Measurements from ENCODE around the gene UBAC2.

The UBAC2 gene

GRCh38 chr13:99250982-99251825, 50.5 kb downstream of the UBAC2 start:
- no peak for DNase-seq

DNA sequence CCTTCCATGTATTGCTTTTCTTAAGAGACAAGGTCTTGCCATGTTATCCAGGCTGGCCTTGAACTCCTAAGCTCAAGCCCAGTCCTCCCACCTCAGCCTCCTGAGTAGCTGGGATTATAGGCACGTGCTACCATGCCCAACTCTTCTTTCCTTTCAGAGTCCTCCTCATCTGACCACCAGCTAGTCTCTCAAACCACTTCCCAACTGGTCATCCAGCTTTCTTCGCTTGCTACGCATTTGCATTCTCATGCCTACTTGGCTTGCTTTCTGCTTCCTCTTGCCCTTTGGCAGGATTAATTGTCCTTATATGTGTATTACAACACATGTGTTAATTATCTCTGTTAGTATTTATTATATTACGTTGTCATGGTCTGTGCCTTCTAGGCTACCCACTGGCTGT, 51.3 kb downstream of the UBAC2 start:
- DNase-seq = peak; percentile 45 to 51

GRCh38 chr13:99254830-99255229, 54.2 kb downstream of the UBAC2 start:
- no peak for DNase-seq

- no peak for DNase-seq
Observed at GRCh38 chr13:99255271-99255670, 54.6 kb downstream of the UBAC2 start.

- no peak for DNase-seq
Observed at GRCh38 chr13:99256283-99256682, 55.6 kb downstream of the UBAC2 start.

DNA sequence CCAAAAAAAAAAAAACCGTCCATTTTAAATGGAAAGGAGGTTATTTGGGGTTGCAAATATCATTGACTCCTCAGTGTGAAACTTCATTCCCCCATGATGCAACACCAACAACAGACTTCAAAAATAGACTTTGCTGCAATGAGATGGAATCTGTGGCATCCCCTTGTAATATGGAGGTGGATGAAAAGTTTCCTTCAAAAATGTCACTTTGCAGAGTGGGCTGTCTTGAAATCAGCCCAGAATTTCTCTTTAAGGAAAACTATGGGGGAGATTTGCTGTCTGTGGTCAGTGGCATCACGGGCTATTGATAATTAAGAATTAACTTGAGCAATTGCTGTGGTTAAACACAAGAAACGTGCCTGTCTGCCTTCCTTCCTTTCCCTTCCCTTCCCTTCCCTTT, 56.1 kb downstream of the UBAC2 start:
- peak in 1 of 2 donors; percentile 31 for DNase-seq

- DNase-seq = no peak
Observed at GRCh38 chr13:99257291-99257690, 56.6 kb downstream of the UBAC2 start.

DNA sequence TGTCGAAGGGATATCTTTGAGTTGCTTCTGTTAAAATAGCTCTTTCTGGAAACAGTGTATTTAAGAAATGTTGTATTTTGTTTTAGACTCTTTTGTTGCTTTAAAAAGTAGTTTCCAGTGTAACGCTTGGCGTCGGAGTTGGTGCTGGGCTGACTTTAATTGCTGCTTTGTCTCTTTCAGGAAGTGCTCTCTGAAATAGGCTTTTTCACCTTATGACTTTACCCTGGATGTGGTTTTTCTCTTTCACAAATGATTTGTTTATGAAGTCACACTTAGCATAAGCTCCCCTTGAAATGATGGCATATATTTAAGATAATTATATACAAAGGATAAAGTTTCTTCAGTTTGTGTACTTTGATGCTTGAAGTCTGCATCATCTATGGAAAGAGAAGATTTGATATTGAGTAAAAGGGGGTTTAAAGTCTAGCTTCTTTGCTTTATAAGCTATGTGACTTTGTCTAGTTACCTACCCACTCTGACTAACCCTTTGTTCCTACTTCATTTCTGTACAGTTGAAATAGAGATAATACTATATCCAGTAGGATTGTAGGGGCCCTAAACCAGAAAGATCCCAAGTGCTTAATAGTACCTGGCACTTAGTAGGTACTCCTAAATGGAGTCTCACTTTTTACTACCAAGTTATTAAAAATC, 57.7 kb downstream of the UBAC2 start, which contains the start of gene GPR18:
TSS of gene GPR18 (minus strand) at position 170 of the 651 bp plus-strand sequence. CDS start 2,507 bp downstream, outside the sequence.
- peak; percentile 36 to 56 for DNase-seq

- DNase-seq = peak; percentile 60 to 67
Observed at GRCh38 chr13:99258946-99259345, 58.3 kb downstream of the UBAC2 start.

DNA sequence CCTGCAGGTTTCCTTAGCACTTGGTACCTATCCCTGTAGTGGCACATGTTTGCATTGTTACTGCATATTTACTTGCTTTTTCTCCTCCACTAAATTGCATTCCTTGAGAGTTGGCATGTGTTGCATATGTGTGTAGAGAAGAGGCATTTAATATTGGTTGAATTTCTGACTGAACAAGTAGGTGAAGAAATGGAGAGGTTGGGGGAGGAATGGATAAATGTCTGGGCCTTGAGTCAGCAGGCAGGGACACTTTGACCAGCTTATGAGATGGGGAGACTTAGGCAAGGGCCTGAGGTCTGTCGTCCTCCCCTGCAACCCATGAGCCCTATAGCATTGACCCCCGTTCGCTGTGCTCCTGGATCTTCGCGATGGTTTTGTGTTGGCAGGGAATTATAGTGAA, 59.6 kb downstream of the UBAC2 start:
- no peak for DNase-seq

DNA sequence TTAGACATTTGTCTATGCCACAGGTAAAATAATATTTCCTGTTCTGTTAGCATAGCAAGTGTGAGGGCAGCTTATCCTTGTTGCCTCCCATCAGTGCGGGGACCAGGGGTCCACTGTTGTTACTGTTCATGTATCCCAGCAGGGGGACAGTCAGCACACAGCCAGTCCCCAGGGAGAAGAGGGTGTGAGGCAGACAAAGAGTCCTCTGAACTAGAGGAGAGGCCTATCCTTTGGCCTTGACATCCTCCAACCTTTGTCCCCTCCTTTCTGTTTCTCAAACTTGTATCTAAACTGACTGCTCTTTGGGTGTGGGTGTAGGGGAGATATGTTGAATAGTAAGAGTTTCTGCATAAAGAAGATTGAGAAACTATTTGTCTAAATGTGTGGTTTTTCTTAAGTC, 60.4 kb downstream of the UBAC2 start:
- DNase-seq = no peak

DNA sequence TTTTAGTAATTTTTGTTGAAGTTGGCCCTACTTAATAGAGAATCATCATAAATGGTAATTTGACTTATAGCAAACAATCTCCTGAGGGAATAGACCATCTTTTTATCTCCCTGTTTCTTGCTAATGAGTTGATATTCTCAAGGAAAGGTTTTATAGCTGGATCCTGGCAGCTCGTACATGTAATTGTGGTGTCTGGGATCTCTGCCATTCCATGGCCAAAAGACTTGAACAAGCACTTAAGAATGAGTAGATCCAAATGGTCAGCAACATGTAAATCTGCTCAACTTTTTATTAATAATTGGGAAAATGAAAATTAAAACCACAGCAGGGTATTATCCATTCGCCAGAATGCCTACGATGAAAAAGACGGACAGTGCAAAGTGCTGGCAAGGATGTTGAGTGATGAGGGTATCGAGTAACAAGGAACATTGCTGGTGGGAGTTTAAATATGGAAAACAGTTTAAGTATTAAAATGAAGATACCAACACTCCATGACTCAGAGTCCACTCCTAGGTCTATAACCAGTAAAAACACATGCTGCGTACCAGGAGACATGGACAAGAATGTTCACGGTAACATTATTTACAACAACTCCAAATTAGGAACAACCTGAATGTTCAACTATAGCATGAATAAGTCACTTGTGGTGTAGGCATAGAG, 62.6 kb downstream of the UBAC2 start:
- no peak for DNase-seq

DNA sequence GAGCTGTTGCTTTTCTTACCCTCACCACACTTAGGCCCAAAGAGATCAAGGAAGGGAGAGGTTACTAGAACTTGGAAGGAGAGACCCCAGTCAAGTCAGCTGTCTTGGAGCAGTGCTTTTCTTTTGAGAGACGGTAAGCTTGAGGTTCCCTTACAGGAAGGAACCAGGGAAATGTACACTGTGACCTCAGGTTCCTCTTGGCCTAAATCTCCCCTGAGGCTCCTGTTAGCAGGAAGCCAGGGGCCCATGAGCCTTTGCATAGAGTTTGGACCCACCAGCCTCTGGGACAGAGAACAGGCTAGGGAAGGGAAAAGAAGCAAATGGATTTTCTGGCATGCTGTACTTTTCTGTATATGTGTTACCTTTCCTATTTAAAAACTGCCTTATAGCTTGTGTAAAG, 63.4 kb downstream of the UBAC2 start:
- DNase-seq = no peak

DNA sequence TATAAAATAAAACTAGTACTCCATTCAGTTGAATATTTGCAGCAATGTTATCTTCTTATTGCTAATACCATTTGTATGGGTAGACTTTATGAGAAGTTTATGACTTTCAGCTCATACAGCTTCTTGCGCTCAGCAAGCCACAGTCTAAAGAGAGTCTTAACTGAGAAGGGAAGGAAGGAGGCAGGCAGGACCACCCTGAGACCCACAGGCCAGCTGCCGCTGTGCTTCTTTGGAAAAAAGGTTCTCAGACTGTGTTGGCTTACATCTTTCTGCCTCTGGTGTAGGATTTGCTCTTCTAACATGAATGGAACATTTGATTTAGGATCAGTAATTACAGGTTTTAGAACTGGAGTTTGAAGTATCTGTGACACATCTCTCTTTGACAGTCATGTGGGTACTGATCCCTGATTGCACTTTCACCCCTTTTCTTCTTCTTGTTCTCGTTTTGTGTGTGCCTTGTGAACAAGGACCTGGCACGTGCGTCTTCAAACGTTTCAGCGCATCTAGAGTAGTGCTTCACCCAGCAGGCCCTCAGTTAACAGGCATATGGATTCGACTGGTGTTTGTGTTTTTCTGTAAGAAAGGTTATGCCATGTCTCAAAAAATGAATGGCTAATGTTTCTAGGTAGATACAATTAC, 64.6 kb downstream of the UBAC2 start:
- no peak for DNase-seq

DNA sequence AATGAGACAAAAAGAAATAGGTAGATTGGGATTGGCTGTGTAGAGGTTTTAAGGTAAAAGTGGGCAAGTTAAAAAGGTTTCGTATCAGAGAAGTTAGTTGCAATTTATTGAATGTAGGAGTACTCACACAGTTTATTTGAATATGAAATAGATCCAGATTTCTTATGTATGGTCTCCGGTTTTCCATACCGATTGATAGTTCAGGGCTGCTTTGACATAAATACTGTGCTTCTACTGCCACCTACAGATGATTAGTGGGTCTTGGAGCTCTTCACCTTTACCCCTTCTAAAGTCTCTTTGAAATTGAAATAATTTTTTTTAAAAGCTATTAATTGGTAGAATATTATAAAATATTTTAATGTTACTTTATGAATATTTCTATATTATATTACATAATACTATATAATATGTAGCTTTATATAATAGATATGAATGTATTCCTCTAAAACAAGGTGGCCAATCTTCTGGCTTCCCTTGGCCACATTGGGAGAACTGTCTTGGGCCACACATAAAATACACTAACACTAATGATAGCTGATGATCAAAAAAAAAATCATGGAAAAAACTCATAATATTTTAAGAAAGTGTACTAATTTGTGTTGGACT, 65.3 kb downstream of the UBAC2 start:
- peak; percentile 51 to 68 for DNase-seq

- no peak for DNase-seq
Observed at GRCh38 chr13:99266827-99267226, 66.2 kb downstream of the UBAC2 start.

GRCh38 chr13:99267927-99268326, 67.3 kb downstream of the UBAC2 start:
- no peak for DNase-seq

DNA sequence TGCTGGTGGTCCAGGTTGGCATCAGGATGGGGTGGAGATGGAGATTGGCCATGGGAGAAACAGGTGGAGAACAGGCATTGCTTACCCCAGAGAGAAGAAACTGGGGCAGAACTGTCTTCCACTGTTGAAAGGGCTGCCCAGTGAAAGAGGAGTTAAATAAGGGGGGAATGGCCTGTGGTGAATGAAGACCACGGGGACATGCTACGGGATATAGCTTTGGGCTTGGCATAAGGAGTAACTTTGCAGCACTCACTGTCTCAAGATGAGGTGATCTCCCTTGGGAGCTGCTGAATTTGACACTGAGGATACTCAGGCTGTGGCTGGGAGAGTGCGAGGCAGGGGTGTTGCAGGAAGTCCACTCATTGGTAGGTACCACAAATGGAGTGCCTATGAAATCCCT, 68.2 kb downstream of the UBAC2 start:
- no peak for DNase-seq

DNA sequence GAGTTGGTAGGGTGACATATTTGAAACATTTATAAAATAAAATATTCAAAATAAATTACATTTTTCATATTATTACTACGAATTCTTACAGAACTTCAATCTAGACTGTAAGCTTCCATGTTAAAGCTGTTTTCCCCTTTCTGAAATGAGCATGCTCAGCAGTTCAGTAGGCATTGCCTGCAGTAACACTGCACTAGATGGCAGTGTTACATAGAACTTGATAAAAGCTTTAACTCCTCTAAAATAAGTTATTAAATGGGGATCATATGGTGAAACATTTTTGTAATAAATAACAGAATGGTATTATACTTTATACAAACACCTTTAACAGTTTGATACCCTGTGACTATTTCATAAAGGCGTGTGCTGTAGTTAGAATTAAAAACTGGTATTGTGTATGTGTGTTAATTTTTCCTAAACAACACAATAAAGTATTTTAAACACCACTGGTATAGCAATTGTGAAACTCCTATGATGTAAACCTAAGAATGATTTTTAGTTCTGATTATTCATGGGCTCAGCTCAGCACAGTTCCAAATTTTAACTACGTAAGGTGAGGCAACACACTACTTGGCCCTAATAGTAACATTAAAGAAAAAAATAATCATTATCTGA, 69.1 kb downstream of the UBAC2 start:
- DNase-seq = peak; percentile 73 to 83

DNA sequence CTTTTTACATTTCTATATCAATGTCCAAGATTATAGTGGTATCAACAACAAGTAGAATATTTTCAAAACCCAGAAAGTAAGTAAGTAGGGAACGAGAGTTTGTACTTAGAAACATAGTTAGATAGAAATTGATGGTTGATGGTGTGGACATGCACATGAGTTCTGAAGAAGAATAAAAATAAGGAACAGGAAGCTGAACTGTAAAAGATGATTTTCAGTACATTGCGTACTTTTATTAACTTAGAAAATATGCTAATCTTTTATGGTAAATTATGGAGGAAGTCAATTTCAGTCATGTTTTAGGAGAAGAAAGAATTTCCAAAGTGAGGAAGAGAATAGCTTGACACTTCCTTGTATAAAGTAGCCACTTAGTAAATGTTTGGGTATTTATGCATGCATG, 69.9 kb downstream of the UBAC2 start:
- peak in 1 of 2 donors; percentile 78 for DNase-seq

GRCh38 chr13:99271249-99271648, 70.6 kb downstream of the UBAC2 start:
- no peak for DNase-seq

- DNase-seq = no peak
Observed at GRCh38 chr13:99272481-99272880, 71.8 kb downstream of the UBAC2 start.
